Measurements from ENCODE around the gene MT1F.
A peak's percentile ranks its signal among the peaks of the same experiment; 100 is the strongest.

Gene MT1F

DNA sequence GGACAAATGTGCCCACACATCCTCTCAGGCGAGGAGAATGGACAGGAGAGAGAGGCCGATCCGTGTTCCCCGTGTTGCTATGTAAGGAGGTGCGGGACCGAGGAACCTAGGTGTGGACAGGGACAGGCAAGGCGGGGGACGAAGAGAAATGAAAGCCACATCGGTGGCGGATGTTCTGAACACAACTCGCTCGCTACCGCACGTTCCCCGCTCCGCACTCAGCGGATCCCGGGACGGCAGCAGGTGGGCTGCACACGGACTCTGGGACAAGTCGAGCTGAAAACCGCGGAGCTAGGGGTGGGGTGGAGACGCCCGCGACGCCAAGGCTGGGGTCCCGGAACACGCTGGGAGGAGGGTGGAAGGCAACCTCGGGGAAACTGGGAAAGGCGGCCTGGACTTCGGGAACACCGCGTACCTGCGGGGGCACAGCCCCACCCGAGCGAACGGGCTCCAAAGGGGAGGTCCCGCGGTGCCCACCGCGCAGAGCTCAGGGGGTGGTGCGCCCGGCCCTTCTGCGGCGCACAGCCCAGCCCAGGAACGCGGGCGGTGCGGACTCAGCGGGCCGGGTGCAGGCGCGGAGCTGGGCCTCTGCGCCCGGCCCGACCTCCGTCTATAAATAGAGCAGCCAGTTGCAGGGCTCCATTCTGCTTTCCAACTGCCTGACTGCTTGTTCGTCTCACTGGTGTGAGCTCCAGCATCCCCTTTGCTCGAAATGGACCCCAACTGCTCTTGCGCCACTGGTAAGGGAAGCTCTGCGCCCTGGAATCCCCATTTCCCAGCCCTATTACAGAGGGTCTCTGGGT lies 32.4 kb upstream of the MT1F start, which contains the start of gene MT1E:
Gene MT1E (plus strand): TSS at position 642 of the 803 bp plus-strand sequence. CDS start 71 bp downstream, at position 713.
- DNase-seq (ENCODE audit: low read depth in 2 of 3, low spot score in 1 of 3): peak in 2 of 3 donors; percentile 58 to 62

DNA sequence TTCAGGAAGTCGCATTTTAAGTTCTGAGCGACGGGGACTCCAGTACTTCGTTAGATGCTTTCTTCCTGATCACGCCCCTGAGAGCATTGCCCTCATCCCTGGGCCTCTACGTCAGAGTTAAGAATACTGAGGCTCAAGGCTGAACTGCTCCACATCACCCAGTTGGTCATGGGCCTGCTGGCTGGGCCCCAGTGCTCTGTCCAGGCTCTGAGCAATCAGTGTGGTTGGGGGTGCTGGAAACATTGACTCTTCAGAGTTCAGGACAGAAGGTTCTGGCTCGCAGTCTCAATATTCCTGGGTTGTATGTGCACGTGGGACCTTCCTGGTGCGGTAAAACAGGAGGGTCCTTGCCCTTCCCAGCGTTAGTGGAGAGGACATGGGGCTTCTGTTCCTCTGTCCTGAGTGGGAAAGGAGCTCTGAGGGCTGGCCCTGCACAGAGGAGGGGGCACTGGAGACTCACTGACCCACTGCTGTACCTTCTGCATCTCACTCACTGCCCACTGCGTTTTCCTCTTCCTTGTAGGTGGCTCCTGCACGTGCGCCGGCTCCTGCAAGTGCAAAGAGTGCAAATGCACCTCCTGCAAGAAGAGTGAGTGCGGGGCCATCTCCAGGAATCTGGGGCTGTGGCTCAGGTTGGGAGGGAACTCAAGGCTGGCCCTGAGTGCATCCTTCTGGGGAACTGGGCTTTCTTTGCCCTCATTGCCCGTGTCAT lies 31.7 kb upstream of the MT1F start:
- DNase-seq (ENCODE audit: low read depth in 2 of 3, low spot score in 1 of 3): no peak

DNA sequence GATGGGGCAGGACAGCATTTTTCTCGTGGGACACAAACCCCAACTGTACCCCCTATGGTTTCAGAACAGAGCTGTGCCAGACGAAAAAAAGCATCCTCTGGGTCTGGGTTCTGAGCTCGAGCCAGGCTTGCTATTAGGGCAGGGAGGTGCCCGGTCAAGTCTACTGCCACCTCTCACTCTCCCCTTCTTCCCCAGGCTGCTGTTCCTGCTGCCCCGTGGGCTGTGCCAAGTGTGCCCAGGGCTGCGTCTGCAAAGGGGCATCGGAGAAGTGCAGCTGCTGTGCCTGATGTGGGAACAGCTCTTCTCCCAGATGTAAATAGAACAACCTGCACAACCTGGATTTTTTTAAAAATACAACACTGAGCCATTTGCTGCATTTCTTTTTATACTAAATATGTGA lies 31.1 kb upstream of the MT1F start:
- DNase-seq (ENCODE audit: low read depth in 2 of 3, low spot score in 1 of 3): no peak

DNA sequence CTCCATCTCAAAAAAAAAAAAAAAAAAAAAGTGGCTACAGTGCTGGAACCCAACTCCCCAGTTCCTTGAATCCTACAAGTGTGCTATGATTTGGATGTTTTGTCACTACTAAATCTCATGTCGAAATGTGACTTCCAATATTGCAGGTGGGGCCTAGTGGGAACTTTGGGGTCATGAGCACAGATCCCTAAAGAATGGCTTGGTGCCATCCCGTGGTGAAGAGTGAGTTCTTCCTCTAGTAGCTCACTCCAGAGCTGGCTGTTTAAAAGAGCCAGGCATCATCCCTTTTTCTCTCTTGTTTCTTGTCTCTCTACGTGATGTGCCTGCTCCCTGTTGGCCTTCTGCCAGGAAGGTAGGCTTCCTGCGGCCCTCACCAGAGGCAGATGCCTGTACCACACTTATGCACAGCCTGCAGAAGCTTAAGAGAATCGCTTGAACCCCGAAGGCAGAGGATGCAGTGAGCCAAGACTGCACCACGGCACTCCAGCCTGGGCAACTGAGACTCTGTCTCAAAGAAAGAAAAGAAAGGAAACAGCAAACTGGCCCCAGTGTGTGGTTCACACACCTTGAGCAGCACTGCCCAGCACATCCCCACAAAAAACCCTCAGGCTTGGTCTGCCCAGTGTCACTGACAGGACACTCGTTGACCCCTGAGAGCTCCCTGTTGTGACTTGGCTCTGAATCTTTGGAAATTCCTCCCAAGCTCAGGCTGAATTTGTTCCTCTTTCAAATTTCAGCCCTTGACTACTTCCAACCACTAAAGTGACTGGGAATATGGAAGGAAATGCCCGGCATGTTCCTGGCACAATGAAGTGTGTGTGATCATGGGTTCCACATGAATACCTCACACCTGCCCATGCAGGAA lies 29.0 kb upstream of the MT1F start:
- DNase-seq (ENCODE audit: low read depth in 2 of 3, low spot score in 1 of 3): no peak

DNA sequence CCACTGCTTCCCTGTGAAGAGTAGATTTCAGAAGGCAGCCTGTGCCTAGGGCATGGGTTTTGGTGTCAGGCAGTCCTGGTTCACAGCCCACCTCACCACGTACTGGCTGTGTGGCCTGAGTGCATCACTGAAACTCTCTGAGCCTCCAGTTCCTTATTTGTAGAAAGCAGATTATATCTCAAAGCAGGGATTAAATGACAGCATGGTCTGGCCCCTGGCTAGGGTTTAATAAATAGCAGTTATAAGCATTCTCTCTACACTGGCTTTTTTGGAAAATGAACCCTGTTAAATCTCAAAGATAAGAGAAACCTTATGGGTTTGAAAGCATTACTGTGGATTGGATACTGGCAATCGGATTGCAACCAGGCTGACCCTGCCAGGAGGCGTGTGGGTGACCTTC lies 28.2 kb upstream of the MT1F start:
- DNase-seq (ENCODE audit: low read depth in 2 of 3, low spot score in 1 of 3): no peak

DNA sequence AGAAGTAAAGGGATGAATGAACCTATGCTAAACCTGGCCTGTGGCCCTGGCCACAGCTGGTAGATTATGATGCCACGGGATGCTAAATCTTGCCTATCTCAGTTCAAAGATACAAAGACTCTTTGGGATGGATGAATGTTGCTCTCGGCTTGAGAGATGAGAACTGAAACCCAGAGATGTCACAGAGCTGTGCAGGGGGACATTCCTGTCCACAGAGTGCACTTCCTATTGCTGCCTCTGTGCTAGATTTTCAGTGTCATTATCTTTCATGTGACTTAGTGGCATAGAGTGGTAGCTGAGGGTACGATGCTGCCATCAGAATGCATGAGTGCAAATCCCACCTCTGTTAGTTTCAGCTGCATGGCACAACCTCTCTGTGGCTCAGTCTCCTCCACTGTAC lies 27.6 kb upstream of the MT1F start:
- DNase-seq (ENCODE audit: low read depth in 2 of 3, low spot score in 1 of 3): no peak

DNA sequence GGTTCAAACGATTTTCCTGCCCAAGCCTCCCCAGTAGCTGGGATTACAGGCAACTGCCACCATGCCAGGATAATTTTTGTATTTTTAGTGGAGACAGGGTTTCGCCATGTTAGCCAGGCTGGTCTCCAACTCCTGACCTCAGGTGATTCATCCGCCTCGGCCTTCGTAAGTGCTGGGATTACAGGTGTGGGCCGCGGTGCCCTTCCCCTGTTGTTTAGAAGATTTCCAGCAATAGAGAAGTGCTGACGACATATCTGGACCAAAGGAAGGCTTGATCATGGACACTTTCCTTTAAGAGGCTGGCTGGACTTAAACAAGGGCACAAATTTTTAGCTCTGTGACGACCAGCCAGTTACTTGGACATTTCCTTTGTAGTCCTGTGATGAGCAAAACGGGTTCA lies 26.6 kb upstream of the MT1F start:
- DNase-seq (ENCODE audit: low read depth in 2 of 3, low spot score in 1 of 3): no peak

DNA sequence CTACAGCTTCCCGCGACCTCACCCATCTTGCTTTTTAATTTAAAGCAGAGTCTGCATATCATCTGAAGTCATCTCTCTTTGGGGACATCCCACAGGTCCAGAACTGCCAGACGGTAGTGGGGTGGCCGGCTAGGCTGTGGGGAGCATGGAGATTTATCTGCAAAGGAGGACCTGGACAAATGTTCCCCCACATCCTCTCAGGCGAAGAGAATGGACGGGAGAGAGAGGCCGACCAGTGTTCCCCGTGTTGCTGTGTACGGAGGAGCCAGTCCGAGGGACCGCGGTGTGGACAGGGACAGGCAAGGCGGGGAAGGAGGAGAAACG lies 26.0 kb upstream of the MT1F start:
- DNase-seq (ENCODE audit: low read depth in 2 of 3, low spot score in 1 of 3): no peak

DNA sequence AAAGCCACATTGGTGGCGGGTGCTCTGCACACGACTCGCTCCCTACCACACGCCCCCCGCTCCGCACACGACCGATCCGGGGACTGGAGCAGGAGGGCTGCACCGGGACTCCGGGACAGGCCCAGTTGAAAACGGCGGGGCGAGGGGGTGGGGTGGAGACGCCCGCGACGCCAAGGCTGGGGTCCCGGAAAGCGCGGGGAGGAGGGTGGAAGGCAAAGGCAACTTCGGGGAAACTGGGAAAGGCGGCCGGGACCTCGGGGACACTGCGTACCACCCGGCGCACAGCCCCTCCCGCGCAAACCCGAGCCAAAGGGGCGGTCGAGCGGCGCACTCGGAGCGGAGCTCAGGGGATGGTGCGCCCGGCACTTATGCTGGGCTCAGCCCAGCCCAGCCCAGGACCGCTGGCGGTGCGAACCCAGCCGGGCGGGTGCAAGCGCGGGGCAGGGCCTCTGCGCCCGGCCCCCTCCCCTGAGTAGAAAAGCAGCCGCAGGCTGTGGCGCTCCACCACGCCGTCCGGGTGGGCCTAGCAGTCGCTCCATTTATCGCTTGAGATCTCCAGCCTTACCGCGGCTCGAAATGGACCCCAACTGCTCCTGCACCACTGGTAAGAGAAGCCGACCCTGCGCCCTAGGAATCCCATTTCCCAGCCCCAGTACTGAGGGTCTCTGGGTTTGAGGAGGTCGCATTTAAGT lies 25.5 kb upstream of the MT1F start, which contains the start of gene MT1M:
Gene MT1M (plus strand): TSS at position 504 of the 692 bp plus-strand sequence. CDS start 73 bp downstream, at position 577.
- DNase-seq (ENCODE audit: low read depth in 2 of 3, low spot score in 1 of 3): no peak

DNA sequence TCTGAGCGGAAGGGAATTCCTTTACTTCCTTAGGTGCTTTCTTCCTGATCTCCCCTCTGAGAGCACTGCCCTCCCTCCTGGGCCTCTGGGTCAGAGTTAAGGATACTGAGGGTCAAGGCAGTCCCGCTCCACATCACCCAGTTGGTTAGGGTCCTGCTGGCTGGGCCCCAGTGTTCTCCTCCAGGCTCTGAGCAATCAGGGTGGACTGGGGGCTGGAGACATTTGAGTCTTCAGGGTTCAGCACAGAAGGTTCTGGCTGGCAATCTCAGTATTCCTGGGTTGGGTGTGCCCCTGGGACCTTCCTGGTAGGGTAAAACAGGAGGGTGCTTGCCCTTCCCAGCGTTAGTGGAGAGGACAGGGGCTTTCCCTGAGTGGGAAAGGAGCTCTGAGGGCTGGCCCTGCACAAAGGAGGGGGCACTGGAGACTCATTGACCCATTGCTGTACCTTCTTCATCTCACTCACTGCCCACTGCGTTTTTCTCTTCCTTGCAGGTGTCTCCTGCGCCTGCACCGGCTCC lies 24.9 kb upstream of the MT1F start:
- DNase-seq (ENCODE audit: low read depth in 2 of 3, low spot score in 1 of 3): no peak

DNA sequence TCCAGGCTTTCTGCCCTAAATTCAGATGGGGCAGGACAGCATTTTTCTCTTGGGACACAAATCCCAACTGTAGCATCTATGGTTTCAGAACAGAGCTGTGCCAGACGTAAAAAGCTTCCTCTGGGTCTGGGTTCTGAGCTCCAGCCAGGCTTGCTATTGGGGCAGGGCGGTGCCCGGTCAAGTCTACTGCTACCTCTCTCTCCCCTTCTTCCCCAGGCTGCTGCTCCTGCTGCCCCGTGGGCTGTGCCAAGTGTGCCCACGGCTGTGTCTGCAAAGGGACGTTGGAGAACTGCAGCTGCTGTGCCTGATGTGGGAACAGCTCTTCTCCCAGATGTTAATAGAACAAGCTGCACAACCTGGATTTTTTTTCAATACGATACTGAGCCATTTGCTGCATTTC lies 24.2 kb upstream of the MT1F start:
- DNase-seq (ENCODE audit: low read depth in 2 of 3, low spot score in 1 of 3): no peak

DNA sequence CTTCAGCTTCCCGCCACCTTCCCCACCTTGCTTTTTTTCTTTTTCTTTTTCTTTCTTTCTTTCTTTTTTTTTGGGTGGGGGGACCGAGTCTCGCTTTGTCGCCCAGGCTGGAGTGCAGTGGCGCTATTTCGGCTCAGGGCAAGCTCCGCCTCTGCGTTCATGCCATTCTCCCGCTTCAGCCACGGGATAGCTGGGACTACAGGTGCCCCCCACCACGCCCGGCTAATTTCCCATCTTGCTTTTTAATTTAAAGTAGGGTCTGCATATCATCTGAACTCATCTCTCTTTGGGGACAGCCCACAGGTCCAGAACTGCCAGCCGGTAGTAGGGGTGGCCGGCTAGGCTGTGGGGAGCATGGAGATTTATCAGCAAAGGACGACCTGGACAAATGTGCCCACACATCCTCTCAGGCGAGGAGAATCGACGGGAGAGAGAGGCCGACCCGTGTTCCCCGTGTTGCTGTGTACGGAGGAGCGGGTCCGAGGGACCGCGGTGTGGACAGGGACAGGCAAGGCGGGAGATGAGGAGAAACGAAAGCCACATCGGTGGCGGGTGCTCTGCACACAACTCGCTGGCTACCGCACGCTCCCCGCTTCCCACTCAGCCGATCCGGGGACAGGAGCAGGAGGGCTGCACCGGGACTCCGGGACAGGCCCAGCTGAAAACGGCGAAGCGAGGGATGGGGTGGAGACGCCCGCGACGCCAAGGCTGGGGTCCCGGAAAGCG lies 22.9 kb upstream of the MT1F start:
- no peak for DNase-seq (ENCODE audit: low read depth in 2 of 3, low spot score in 1 of 3)

DNA sequence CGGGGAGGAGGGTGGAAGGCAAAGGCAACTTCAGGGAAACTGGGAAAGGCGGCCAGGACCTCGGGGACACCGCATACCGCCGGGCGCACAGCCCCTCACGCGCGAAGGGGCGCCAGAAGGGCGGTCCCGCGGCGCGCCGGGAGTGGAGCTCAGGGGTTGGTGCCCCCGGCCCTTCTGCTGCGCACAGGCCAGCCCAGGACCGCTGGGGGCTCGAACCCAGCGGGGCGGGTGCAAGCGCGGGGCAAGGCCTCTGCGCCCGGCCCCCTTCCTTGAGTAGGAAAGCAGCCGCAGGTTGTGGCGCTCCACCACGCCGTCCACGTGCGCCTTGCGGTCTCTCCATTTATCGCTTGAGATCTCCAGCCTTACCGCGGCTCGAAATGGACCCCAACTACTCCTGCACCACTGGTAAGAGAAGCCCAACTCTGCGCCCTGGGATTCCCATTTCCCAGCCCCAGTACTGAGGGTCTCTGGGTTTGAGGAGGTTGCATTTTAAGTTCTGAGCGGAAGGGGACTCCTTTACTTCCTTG lies 22.3 kb upstream of the MT1F start:
- no peak for DNase-seq (ENCODE audit: low read depth in 2 of 3, low spot score in 1 of 3)

DNA sequence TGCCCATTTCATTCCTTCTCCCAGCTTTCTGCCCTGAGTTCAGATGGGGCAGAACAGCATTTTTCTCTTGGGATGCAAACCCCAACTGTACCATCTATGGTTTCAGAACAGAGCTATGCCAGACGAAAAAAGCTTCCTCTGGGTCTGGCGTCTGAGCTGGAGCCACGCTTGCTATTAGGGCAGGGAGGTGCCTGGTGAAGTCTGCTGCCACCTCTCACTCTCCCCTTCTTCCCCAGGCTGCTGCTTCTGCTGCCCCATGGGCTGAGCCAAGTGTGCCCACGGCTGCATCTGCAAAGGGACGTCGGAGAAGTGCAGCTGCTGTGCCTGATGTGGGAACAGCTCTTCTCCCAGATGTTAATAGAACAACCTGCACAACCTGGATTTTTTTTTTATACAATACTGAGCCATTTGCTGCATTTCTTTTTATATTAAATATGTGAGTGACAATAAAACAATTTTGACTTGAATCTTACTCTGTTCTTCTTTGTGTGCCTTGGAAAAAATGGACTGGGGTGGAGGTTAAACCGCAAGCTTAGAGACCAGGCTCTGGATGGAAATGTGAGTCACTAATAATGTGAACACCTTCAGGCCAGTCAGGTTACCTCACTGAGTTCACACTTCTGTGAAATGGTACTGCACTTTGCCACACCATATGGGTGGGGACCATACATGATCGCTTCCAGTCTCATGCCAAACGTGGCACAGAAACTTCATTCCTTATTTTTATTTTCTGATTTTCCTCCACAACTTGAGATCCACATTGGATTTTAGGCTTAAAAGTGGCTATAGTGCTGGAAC lies 20.9 kb upstream of the MT1F start:
- DNase-seq (ENCODE audit: low read depth in 2 of 3, low spot score in 1 of 3): no peak

DNA sequence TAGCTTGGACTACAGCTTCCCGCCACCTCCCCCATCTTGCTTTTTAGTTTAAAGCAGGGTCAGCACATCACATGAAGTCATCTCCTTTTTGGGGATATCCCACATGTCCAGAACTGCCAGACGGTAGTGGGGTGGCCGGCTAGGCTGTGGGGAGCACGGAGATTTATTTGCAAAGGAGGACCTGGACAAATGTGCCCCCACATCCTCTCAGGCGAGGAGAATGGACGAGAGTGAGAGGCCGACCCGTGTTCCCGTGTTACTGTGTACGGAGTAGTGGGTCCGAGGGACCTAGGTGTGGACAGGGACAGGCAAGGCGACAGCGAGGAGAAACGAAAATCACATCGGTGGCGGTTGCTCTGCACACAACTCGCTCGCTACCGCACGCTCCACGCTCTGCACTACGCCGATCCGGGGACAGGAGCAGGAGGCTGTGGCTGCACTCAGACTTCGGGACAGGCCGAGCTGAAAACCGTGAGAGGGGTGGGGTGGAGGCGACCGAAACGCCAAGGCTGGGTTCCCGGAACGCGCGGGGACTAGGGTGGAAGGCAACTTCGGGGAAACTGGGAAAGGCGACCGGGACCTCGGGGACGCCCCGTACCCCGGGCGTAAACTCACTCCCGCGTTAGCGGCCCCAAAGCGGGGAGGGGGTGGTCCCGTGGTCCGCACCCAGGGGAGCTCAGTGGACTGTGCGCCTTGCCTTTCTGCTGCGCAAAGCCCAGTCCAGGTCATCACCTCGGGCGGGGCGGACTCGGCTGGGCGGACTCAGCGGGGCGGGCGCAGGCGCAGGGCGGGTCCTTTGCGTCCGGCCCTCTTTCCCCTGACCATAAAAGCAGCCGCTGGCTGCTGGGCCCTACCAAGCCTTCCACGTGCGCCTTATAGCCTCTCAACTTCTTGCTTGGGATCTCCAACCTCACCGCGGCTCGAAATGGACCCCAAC lies 19.7 kb upstream of the MT1F start, which contains the start of gene MT1A:
Gene MT1A (plus strand): TSS at position 853 of the 937 bp plus-strand sequence. CDS start 73 bp downstream, at position 926.
- DNase-seq (ENCODE audit: low read depth in 2 of 3, low spot score in 1 of 3): no peak

DNA sequence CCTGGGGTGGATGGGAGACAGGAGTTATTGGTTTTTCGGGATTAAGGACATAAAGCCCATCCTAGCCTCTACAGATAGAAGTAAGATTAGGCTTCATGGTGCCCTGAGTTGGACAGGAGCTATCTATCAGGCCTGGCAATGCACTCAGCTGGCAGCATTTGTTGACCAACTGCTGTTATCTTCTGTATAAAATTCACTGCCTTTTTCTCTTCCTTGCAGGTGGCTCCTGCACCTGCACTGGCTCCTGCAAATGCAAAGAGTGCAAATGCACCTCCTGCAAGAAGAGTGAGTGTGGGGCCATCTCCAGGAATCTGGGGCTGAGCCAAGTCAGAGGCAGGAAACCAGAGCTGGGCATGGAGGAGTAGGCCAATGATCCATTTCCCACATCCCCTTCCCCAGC lies 18.7 kb upstream of the MT1F start:
- DNase-seq (ENCODE audit: low read depth in 2 of 3, low spot score in 1 of 3): no peak

DNA sequence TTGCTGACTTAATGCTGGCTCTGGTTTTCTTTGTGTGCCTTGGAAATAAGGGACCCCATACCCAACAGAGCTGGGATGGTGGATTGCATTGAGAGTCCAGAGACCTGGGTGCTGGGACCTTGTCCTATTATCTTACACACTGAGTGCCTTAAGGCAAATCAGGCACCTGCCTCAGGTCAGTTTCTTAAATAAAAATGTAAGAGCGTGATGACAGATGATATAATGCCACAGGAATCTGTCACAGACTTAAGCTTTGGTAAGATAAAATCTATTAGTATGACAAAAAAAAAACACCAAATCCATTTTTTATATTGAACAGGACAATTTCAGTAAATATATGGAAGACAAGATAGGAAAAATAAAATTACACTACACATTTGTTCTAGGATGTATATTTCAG lies 17.7 kb upstream of the MT1F start:
- no peak for DNase-seq (ENCODE audit: low read depth in 2 of 3, low spot score in 1 of 3)

DNA sequence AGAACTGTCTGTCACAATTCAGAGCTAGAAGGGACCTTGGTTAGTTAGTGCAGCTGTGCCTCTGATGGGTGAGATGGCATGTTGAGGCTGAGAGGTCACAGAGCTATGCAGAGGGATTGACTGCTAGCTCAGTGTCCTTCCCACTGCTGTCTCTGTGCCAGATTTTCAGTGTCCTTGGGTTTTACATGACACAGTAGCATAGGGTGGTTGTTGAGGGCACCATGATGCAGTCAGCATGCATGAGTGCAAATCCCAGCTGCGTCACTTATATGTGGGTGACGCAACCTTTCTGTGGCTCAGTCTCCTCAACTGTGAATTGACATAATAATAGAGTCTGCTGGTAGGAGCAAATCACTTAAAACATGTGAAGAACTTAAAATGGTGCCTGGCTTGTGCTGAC lies 16.6 kb upstream of the MT1F start:
- DNase-seq (ENCODE audit: low read depth in 2 of 3, low spot score in 1 of 3): no peak
